ENCODE results near the gene MAGI1.
A peak's percentile ranks its signal among the peaks of the same experiment; 100 is the strongest.

Gene MAGI1

DNA sequence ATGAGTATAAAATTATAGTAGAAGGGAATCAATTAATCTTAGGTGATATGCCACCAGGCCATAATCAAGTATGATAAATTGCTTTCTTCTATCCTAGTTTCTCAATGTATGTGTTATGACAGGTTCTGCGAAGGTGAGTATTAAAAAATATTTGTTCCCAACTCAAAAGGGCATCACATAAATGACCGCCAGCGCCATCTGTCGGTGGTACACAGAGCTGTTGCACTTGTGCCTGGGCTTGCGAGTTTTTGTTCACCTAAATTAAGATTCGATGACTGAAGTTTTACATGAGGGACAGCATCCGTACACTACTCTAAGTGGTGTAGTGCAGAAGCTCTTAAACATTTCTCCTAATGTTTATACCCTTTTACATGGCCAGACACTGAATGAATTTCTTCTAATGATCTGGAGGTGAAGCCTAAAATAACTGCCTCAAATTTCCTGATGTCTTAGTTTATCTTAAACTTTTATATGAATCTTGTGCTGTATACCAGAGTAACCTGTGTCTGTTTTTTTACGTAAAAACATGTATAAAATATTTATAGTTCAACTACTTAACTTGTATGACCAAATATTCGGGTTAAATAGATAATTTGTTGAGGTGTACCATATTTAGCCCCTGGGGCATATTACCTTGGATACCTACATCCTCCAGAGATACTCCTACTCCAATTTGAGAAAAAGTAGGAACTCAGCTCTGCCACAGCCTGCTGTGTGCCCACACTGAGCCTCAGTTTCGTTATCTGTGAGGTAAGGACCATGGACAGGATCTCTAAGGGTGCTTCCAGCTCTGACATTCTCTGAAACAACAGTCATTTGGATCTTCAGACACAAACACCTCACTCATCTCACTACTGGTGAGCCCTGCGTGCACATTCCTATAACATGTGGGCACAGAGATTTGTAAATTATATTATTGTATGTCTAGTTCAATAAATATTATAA lies 365.6 kb downstream of the MAGI1 start:
- TF ChIP-seq, protein P1, sequence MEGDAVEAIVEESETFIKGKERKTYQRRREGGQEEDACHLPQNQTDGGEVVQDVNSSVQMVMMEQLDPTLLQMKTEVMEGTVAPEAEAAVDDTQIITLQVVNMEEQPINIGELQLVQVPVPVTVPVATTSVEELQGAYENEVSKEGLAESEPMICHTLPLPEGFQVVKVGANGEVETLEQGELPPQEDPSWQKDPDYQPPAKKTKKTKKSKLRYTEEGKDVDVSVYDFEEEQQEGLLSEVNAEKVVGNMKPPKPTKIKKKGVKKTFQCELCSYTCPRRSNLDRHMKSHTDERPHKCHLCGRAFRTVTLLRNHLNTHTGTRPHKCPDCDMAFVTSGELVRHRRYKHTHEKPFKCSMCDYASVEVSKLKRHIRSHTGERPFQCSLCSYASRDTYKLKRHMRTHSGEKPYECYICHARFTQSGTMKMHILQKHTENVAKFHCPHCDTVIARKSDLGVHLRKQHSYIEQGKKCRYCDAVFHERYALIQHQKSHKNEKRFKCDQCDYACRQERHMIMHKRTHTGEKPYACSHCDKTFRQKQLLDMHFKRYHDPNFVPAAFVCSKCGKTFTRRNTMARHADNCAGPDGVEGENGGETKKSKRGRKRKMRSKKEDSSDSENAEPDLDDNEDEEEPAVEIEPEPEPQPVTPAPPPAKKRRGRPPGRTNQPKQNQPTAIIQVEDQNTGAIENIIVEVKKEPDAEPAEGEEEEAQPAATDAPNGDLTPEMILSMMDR (IDR thresholded peaks at IDR 0.05; ENCODE audit: insufficient read depth, low read depth, low read length, missing control alignments): peak; percentile 87
- peak; percentile 78 for DNase-seq (ENCODE audit: low read depth)
- no peak overlapping the region for H3K4me3 ChIP-seq (ENCODE audit: low read length)

DNA sequence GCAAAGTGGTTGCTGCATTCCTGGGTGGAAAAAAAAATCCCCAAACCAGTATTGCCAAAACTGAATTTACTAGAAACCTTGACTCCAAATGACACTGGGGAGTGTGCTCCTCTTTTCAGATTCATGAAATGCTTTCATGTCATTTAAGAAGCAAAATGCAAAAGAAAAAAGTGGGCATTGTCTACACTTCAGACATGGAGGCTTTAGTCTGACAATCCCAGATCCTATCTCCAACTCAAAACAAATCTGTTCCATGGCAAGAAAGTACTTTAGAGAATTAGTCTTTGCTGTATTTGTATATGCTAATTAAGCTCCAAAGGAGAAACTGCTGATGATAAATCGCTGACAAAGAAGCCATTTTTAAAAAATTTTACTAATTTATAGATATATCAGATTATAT lies 366.7 kb downstream of the MAGI1 start:
- TF ChIP-seq, protein P1 (IDR thresholded peaks at IDR 0.05; ENCODE audit: insufficient read depth, low read depth, low read length, missing control alignments): no peak
- H3K4me3 ChIP-seq (ENCODE audit: low read length): no peak overlapping the region
- DNase-seq (ENCODE audit: low read depth): no peak

DNA sequence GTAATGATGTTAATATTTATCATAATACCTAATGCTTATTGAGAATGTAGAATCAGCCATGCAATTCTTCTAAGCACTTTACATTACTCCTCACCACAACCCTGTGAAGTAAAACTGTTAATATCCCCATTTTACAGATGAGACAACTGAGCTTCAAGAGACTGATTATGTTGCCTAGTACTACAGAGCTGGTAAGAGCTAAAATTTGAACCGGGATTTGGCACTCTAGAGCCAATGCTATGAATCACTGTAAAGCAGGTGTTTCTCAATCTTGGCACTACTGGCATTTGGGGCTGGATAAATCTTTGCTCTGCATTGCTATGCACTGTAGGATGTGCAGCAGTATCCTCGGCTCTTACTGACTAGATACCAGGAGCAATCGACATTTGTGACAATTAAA lies 367.7 kb downstream of the MAGI1 start:
- DNase-seq (ENCODE audit: low read depth): peak; percentile 41
- TF ChIP-seq, protein P1 (IDR thresholded peaks at IDR 0.05; ENCODE audit: insufficient read depth, low read depth, low read length, missing control alignments): no peak
- no peak overlapping the region for H3K4me3 ChIP-seq (ENCODE audit: low read length)

- no peak overlapping the region for H3K4me3 ChIP-seq (ENCODE audit: low read length)
- TF ChIP-seq, protein P1 (IDR thresholded peaks at IDR 0.05; ENCODE audit: insufficient read depth, low read depth, low read length, missing control alignments): no peak
- peak; percentile 74 for DNase-seq (ENCODE audit: low read depth)
Observed at GRCh38 chr3:65669163-65669875, 369.4 kb downstream of the MAGI1 start.

- H3K4me3 ChIP-seq (ENCODE audit: low read length): no peak overlapping the region
- TF ChIP-seq, protein P1 (IDR thresholded peaks at IDR 0.05; ENCODE audit: insufficient read depth, low read depth, low read length, missing control alignments): no peak
- DNase-seq (ENCODE audit: low read depth): no peak
Observed at GRCh38 chr3:65667963-65668362, 370.8 kb downstream of the MAGI1 start.

DNA sequence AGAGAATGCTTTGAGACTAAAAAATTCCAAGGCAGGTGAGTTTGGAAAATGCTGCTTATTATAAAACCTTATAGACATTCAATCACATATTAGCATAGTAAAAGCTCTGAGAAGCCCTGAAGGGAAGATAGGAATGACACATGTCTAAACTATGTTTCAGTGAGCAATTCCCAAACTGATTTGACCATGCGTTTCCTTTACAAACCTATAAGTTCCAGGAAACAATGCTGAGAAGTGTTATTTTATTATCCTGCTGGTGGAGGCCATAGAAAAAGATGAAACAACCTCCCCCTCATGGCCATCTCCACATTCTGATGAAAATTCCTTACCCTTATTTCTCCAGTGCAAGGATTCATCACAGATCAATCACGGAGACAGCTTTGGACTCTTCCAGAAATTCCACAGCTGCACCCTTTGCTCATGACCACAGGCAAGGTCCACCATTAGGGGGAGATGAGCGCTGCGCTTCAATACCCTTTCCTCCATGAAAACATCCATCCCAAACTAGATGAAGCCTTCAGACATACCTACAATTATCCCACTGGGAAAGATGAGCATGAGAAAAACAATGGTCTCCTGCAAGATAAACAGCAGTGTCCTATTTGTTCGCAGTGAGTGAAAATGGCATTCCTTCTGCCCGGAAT lies 372.1 kb downstream of the MAGI1 start:
- TF ChIP-seq, protein P1 (IDR thresholded peaks at IDR 0.05; ENCODE audit: insufficient read depth, low read depth, low read length, missing control alignments): no peak
- H3K4me3 ChIP-seq (ENCODE audit: low read length): no peak overlapping the region
- peak; percentile 59 for DNase-seq (ENCODE audit: low read depth)

Data from epithelial cell of esophagus (primary cell).